ENCODE data around the gene GLT1D1.

Gene GLT1D1

GRCh38 chr12:128867466-128867865, 14.2 kb downstream of the GLT1D1 start:
- no peak overlapping the region for H3K27ac ChIP-seq (ENCODE audit: low read length)
- no peak for DNase-seq
- no peaks in the 10 kb centered on the region for H3F3A ChIP-seq (ENCODE audit: insufficient read depth, low read length)
- no peak overlapping the region for H3K9ac ChIP-seq (ENCODE audit: low read length)
- no peak overlapping the region for H3K4me2 ChIP-seq (ENCODE audit: low read depth, low read length)
- H3K9me2 ChIP-seq (replicated peaks; ENCODE audit: insufficient read depth, low read length), result no peaks in the 10 kb centered on the region
- H4K20me1 ChIP-seq (ENCODE audit: insufficient read depth, low read length), result no peaks in the 10 kb centered on the region
- TF ChIP-seq EZH2phosphoT487 (IDR thresholded peaks at IDR 0.05; ENCODE audit: low read length) (no peak), EZH2 (optimal IDR thresholded peaks at IDR 0.05; ENCODE audit: low read depth, low read length) (no peak)
- TF ChIP-seq, protein P1, sequence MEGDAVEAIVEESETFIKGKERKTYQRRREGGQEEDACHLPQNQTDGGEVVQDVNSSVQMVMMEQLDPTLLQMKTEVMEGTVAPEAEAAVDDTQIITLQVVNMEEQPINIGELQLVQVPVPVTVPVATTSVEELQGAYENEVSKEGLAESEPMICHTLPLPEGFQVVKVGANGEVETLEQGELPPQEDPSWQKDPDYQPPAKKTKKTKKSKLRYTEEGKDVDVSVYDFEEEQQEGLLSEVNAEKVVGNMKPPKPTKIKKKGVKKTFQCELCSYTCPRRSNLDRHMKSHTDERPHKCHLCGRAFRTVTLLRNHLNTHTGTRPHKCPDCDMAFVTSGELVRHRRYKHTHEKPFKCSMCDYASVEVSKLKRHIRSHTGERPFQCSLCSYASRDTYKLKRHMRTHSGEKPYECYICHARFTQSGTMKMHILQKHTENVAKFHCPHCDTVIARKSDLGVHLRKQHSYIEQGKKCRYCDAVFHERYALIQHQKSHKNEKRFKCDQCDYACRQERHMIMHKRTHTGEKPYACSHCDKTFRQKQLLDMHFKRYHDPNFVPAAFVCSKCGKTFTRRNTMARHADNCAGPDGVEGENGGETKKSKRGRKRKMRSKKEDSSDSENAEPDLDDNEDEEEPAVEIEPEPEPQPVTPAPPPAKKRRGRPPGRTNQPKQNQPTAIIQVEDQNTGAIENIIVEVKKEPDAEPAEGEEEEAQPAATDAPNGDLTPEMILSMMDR (IDR thresholded peaks at IDR 0.05; ENCODE audit: low read length), result no peak
- H2AFZ ChIP-seq (ENCODE audit: low read length), result no peak overlapping the region
- H3K4me3 ChIP-seq (ENCODE audit: low read length), result no peak overlapping the region
- H3K9me3 ChIP-seq (replicated peaks; ENCODE audit: insufficient read depth, low read length), result no peaks in the 10 kb centered on the region
- H3K79me2 ChIP-seq (ENCODE audit: low read length), result no peaks in the 10 kb centered on the region
- H3K27me3 ChIP-seq (replicated peaks; ENCODE audit: insufficient read depth, low read length), result no peaks in the 10 kb centered on the region
- no peaks in the 10 kb centered on the region for H3K36me3 ChIP-seq (replicated peaks; ENCODE audit: insufficient read depth, low read length)
- H3K4me1 ChIP-seq (ENCODE audit: low read length), result no peaks in the 10 kb centered on the region

DNA sequence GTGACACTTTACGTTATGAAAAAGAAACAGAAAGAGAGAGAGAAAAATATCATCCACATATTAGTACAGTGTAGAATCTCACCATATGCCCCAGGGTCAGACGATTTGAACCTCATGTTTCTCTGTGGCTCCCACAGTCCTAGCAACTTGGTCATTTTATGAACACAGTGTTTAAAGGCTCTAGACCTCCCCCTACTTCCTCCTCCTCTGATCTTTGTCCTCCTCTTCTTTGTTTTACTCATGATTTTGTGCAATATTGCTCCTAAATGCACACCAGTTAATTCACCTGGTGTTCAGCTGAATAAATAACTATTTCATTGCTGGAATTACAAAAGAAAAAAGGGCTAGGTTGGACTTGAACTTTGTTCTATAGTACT, 18.2 kb downstream of the GLT1D1 start:
- TF ChIP-seq EZH2 (optimal IDR thresholded peaks at IDR 0.05; ENCODE audit: low read depth, low read length), result no peak
- H3K36me3 ChIP-seq (replicated peaks; ENCODE audit: insufficient read depth, low read length), result no peaks in the 10 kb centered on the region
- no peaks in the 10 kb centered on the region for H3F3A ChIP-seq (ENCODE audit: insufficient read depth, low read length)

GRCh38 chr12:128872303-128872702, 19.0 kb downstream of the GLT1D1 start:
- no peaks in the 10 kb centered on the region for H4K20me1 ChIP-seq (ENCODE audit: insufficient read depth, low read length)
- no peaks in the 10 kb centered on the region for H3K9me2 ChIP-seq (replicated peaks; ENCODE audit: insufficient read depth, low read length)
- no peaks in the 10 kb centered on the region for H3K9me3 ChIP-seq (replicated peaks; ENCODE audit: insufficient read depth, low read length)
- H3K9ac ChIP-seq (ENCODE audit: low read length), result no peak overlapping the region
- no peak overlapping the region for H3K4me3 ChIP-seq (ENCODE audit: low read length)
- no peak for TF ChIP-seq EZH2 (optimal IDR thresholded peaks at IDR 0.05; ENCODE audit: low read depth, low read length)
- H3K4me2 ChIP-seq (ENCODE audit: low read depth, low read length), result no peak overlapping the region
- H3K79me2 ChIP-seq (ENCODE audit: low read length), result no peaks in the 10 kb centered on the region
- H3K27ac ChIP-seq (ENCODE audit: low read length), result no peak overlapping the region
- H3K27me3 ChIP-seq (replicated peaks; ENCODE audit: insufficient read depth, low read length), result no peaks in the 10 kb centered on the region
- no peak for DNase-seq
- no peaks in the 10 kb centered on the region for H3K4me1 ChIP-seq (ENCODE audit: low read length)
- H3F3A ChIP-seq (ENCODE audit: insufficient read depth, low read length), result no peaks in the 10 kb centered on the region
- no peaks in the 10 kb centered on the region for H3K36me3 ChIP-seq (replicated peaks; ENCODE audit: insufficient read depth, low read length)
- no peak overlapping the region for H2AFZ ChIP-seq (ENCODE audit: low read length)

More for the DNA sequence above, 18.2 kb downstream of the GLT1D1 start:
- Histone ChIP-seq H3K9me2 (replicated peaks; ENCODE audit: insufficient read depth, low read length) (no peaks in the 10 kb centered on the region), H3K27ac (ENCODE audit: low read length) (no peak overlapping the region), H3K9ac (ENCODE audit: low read length) (no peak overlapping the region), H3K9me3 (replicated peaks; ENCODE audit: insufficient read depth, low read length) (no peaks in the 10 kb centered on the region), H4K20me1 (ENCODE audit: insufficient read depth, low read length) (no peaks in the 10 kb centered on the region), H3K4me3 (ENCODE audit: low read length) (no peak overlapping the region), H3K27me3 (replicated peaks; ENCODE audit: insufficient read depth, low read length) (no peaks in the 10 kb centered on the region), H3K79me2 (ENCODE audit: low read length) (no peaks in the 10 kb centered on the region), H3K4me1 (ENCODE audit: low read length) (no peaks in the 10 kb centered on the region), H2AFZ (ENCODE audit: low read length) (no peak overlapping the region), H3K4me2 (ENCODE audit: low read depth, low read length) (no peak overlapping the region)
- no peak for DNase-seq

DNA sequence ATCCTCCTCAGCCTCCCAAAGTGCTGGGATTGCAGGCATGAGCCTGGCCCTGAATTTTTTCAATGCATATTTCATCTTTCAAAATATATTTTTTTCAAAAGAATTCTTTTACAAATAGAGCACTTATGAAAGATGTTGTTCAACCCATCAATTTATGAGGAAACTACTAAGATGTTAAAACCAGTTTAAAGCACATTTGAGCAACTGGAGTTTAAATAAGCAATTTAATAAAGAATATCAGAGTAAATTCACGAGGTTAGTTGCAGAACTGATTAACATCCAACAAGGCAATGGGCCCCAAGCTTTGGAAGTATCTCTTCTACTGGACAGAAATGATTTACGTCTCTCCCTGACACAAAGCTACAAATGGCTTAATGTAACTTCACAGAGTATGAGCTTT, 23.3 kb downstream of the GLT1D1 start:
- Histone ChIP-seq H3K27me3 (replicated peaks; ENCODE audit: insufficient read depth, low read length) (no peaks in the 10 kb centered on the region), H3F3A (ENCODE audit: insufficient read depth, low read length) (no peaks in the 10 kb centered on the region), H3K4me1 (ENCODE audit: low read length) (no peaks in the 10 kb centered on the region), H3K4me2 (ENCODE audit: low read depth, low read length) (no peak overlapping the region), H3K36me3 (replicated peaks; ENCODE audit: insufficient read depth, low read length) (no peaks in the 10 kb centered on the region), H3K4me3 (ENCODE audit: low read length) (no peak overlapping the region), H3K79me2 (ENCODE audit: low read length) (no peaks in the 10 kb centered on the region), H3K9me2 (replicated peaks; ENCODE audit: insufficient read depth, low read length) (no peaks in the 10 kb centered on the region), H3K9me3 (replicated peaks; ENCODE audit: insufficient read depth, low read length) (no peaks in the 10 kb centered on the region), H2AFZ (ENCODE audit: low read length) (no peak overlapping the region), H3K27ac (ENCODE audit: low read length) (no peak overlapping the region), H4K20me1 (ENCODE audit: insufficient read depth, low read length) (no peaks in the 10 kb centered on the region), H3K9ac (ENCODE audit: low read length) (no peak overlapping the region)
- DNase-seq, result no peak
- TF ChIP-seq EZH2phosphoT487 (IDR thresholded peaks at IDR 0.05; ENCODE audit: low read length) (no peak), EZH2 (optimal IDR thresholded peaks at IDR 0.05; ENCODE audit: low read depth, low read length) (no peak)
- TF ChIP-seq, protein P1 (IDR thresholded peaks at IDR 0.05; ENCODE audit: low read length), result no peak

Measured in MM.1S (cell line).